H1 (cell line): ENCODE measurements around the gene CERS1. TPM values are rescaled to one million over a fixed set of nuclear protein-coding genes. Genes with fewer than 3 reads are reported as not detected.

Source experiments
- CTCF ChIA-PET: fragments of 300-600 bp; sonication (Branson Sonifier 250); formaldehyde crosslinking; loops from one replicate; lab custom pipeline; 2021; ENCODE audit not compliant: partially characterized antibody; lab: Charles Lee
- POLR2A ChIA-PET: fragments of 300-600 bp; sonication (Branson Sonifier 250); formaldehyde crosslinking; loops from one replicate; lab custom pipeline; 2021; ENCODE audit warnings: inconsistent platforms; ENCODE audit not compliant: partially characterized antibody; lab: Charles Lee
- DNase-seq, 2 experiments: peaks; one replicate each; pipeline versions ENCODE4 v3.0.0 to v3.0.0-alpha.2; 2010 to 2022; ENCODE audit warnings: low spot score in 2 of 2, low read depth in 1 of 2, mixed read lengths in 1 of 2
- FAIRE-seq: peaks from 2 replicates; lab custom pipeline; 2011; peaks lifted over from hg19 to GRCh38; lab: Jason Lieb, UNC
- H2AFZ ChIP-seq: 2 replicates; pipeline ENCODE4 v1.8.1; 2012; ENCODE audit warnings: low read length, inconsistent platforms
- H2AK5ac ChIP-seq: 2 replicates; pipeline ENCODE4 v1.6.1; 2013; ENCODE audit warnings: low read depth, low read length
- H2BK120ac ChIP-seq: replicated peaks from 2 replicates; pipeline ENCODE3; 2013; ENCODE audit warnings: low read depth, low read length, inconsistent platforms
- H2BK12ac ChIP-seq: 2 replicates; pipeline ENCODE4 v1.6.1; 2013; ENCODE audit warnings: low read depth, low read length
- H2BK15ac ChIP-seq: 2 replicates; pipeline ENCODE4 v1.6.1; 2013; ENCODE audit warnings: low read length
- H2BK20ac ChIP-seq: 2 replicates; pipeline ENCODE4 v1.6.1; 2013; ENCODE audit warnings: low read length
- H2BK5ac ChIP-seq: 2 replicates; pipeline ENCODE4 v1.6.1; 2013; ENCODE audit warnings: low read depth, low read length
- H3K14ac ChIP-seq: 2 replicates; pipeline ENCODE4 v1.6.1; 2013; ENCODE audit warnings: inconsistent platforms; ENCODE audit not compliant: insufficient read length
- H3K18ac ChIP-seq: 2 replicates; pipeline ENCODE4 v1.6.1; 2013; ENCODE audit warnings: low read length; ENCODE audit errors: extremely low read depth
- H3K23ac ChIP-seq: 2 replicates; pipeline ENCODE4 v1.6.1; 2013; ENCODE audit warnings: inconsistent platforms; ENCODE audit not compliant: insufficient read length
- H3K23me2 ChIP-seq: 2 replicates; pipeline ENCODE4 v1.6.1; 2013; ENCODE audit warnings: low read depth, low read length
- H3K27ac ChIP-seq: 2 replicates; pipeline ENCODE4 v1.6.1; 2011; ENCODE audit warnings: low read depth, low read length, inconsistent platforms
- H3K27me3 ChIP-seq, 4 experiments: replicated peaks in 1 of 4; 1 replicate in 1 of 4; 2 replicates in 3 of 4; pipeline versions ENCODE4 v1.6.1 to v1.8.1; 2011 to 2013; ENCODE audit warnings: low read length in 3 of 4, mild to moderate bottlenecking in 3 of 4, inconsistent platforms in 2 of 4, mixed read lengths in 2 of 4, moderate library complexity in 1 of 4; ENCODE audit not compliant: control insufficient read depth in 3 of 4, insufficient read depth in 3 of 4; ENCODE audit errors: extremely low read depth in 1 of 4
- H3K36me3 ChIP-seq, 4 experiments: 2 replicates each; pipeline versions ENCODE4 v1.6.1 to v1.8.1; 2011 to 2013; ENCODE audit warnings: mild to moderate bottlenecking in 4 of 4, low read length in 3 of 4, moderate library complexity in 2 of 4, control low read depth in 1 of 4, inconsistent platforms in 1 of 4; ENCODE audit not compliant: insufficient read depth in 4 of 4, control insufficient read depth in 2 of 4
- H3K4ac ChIP-seq: replicated peaks from 2 replicates; pipeline ENCODE3; 2013; ENCODE audit warnings: low read length, low read depth, mixed read lengths, inconsistent platforms; ENCODE audit not compliant: insufficient read length
- H3K4me1 ChIP-seq, 4 experiments: replicated peaks in 1 of 4; 1 replicate in 1 of 4; 2 replicates in 3 of 4; pipeline versions ENCODE4 v1.6.1 to v1.8.1; 2011 to 2013; ENCODE audit warnings: low read length in 3 of 4, inconsistent platforms in 2 of 4, mixed read lengths in 1 of 4; ENCODE audit not compliant: insufficient read depth in 4 of 4, control insufficient read depth in 3 of 4
- H3K4me2 ChIP-seq, 2 experiments: 2 replicates each; pipeline versions ENCODE4 v1.6.1 to v1.8.1; 2011 to 2013; ENCODE audit warnings: low read depth in 2 of 2, low read length in 2 of 2, control low read depth in 1 of 2, inconsistent platforms in 1 of 2, mild to moderate bottlenecking in 1 of 2; ENCODE audit not compliant: insufficient read depth in 1 of 2
- H3K4me3 ChIP-seq, 4 experiments: fragments of 200-600, 300-600 bp in 1 of 4; sonication (generic), shearing (Covaris generic), sonication (Bioruptor Twin) in 1 of 4; 2 replicates each; pipeline versions ENCODE4 v1.5.1 to v1.8.1; 2011 to 2016; ENCODE audit warnings: low read length in 4 of 4, low read depth in 3 of 4, control low read depth in 2 of 4, inconsistent platforms in 2 of 4, mild to moderate bottlenecking in 2 of 4, mixed read lengths in 1 of 4, moderate library complexity in 1 of 4; ENCODE audit not compliant: insufficient read depth in 2 of 4; ENCODE audit errors: extremely low read depth in 1 of 4
- H3K56ac ChIP-seq: replicated peaks from 2 replicates; pipeline ENCODE3; 2013; ENCODE audit warnings: low read depth, mild to moderate bottlenecking, mixed read lengths, low read length, inconsistent platforms; ENCODE audit not compliant: insufficient read length
- H3K79me1 ChIP-seq: 2 replicates; pipeline ENCODE4 v1.6.1; 2013; ENCODE audit warnings: low read depth, low read length, control low read depth
- H3K79me2 ChIP-seq, 2 experiments: 2 replicates each; pipeline versions ENCODE4 v1.6.1 to v1.8.1; 2012 to 2013; ENCODE audit warnings: low read length in 2 of 2, mild to moderate bottlenecking in 2 of 2, inconsistent platforms in 1 of 2; ENCODE audit not compliant: insufficient read depth in 2 of 2, control insufficient read depth in 1 of 2
- H3K9ac ChIP-seq, 4 experiments: replicated peaks in 1 of 4; 1 replicate in 1 of 4; 2 replicates in 3 of 4; pipeline versions ENCODE4 v1.6.1 to v1.8.1; 2011 to 2013; ENCODE audit warnings: low read depth in 3 of 4, low read length in 3 of 4, control low read depth in 2 of 4, mild to moderate bottlenecking in 2 of 4, moderate library complexity in 2 of 4, inconsistent platforms in 1 of 4; ENCODE audit errors: extremely low read depth in 1 of 4
- H3K9me3 ChIP-seq, 2 experiments: 2 replicates each; pipeline versions ENCODE4 v1.6.1 to v1.8.1; 2012 to 2013; ENCODE audit warnings: mild to moderate bottlenecking in 2 of 2, moderate library complexity in 2 of 2, control low read depth in 1 of 2, inconsistent platforms in 1 of 2, low read depth in 1 of 2, low read length in 1 of 2, mixed read lengths in 1 of 2; ENCODE audit not compliant: insufficient read depth in 2 of 2
- H4K20me1 ChIP-seq, 2 experiments: replicated peaks in 1 of 2; 2 replicates each; pipeline versions ENCODE3 to v1.8.1; 2011 to 2013; ENCODE audit warnings: inconsistent platforms in 2 of 2, low read length in 2 of 2, mild to moderate bottlenecking in 1 of 2; ENCODE audit not compliant: insufficient read depth in 2 of 2, control insufficient read depth in 1 of 2
- H4K5ac ChIP-seq: 2 replicates; pipeline ENCODE4 v1.6.1; 2013; ENCODE audit warnings: low read length, low read depth, mixed read lengths, inconsistent platforms; ENCODE audit not compliant: insufficient read length
- H4K8ac ChIP-seq: 2 replicates; pipeline ENCODE4 v1.8.0; 2013; ENCODE audit warnings: mild to moderate bottlenecking, moderate library complexity, low read length, inconsistent platforms; ENCODE audit not compliant: insufficient read depth; ENCODE audit errors: extremely low read depth
- H4K91ac ChIP-seq: replicated peaks from 2 replicates; pipeline ENCODE3; 2013; ENCODE audit warnings: low read length, mixed read lengths, inconsistent platforms; ENCODE audit not compliant: insufficient read length
- ASH2L ChIP-seq: fragments of 200-600, 300-600 bp; sonication (generic); IDR thresholded peaks from one replicate; pipeline ENCODE4 v1.7.1; 2017; ENCODE audit warnings: low read length
- BACH1 ChIP-seq: IDR thresholded peaks from 2 replicates; pipeline ENCODE4 v1.6.1; 2012; ENCODE audit warnings: low read length, improper control_type of control experiment
- EGR1 ChIP-seq: IDR thresholded peaks from 2 replicates; pipeline ENCODE4 v1.6.1; 2011; ENCODE audit warnings: low read depth, low read length, borderline replicate concordance
- FOSL1 ChIP-seq: IDR thresholded peaks from 2 replicates; pipeline ENCODE4 v1.6.1; 2011; ENCODE audit warnings: mild to moderate bottlenecking, low read depth, low read length, moderate library complexity; ENCODE audit not compliant: insufficient read depth
- GABPA ChIP-seq: IDR thresholded peaks from 2 replicates; pipeline ENCODE4 v1.6.1; 2011; ENCODE audit warnings: mild to moderate bottlenecking, low read length, moderate library complexity, borderline replicate concordance; ENCODE audit not compliant: insufficient read depth
- GTF2F1 ChIP-seq: IDR thresholded peaks from 2 replicates; pipeline ENCODE4 v1.6.1; 2012; ENCODE audit warnings: low read depth, low read length, improper control_type of control experiment, borderline replicate concordance
- KDM5A ChIP-seq: fragments of 200-600 bp; IDR thresholded peaks from 2 replicates; pipeline ENCODE4 v1.7.1; 2012; ENCODE audit warnings: mild to moderate bottlenecking, low read length, inconsistent platforms, mixed read lengths
- MAX ChIP-seq: IDR thresholded peaks from 2 replicates; pipeline ENCODE4 v1.6.1; 2012; ENCODE audit warnings: inconsistent platforms
- POLR2A ChIP-seq, 2 experiments: IDR thresholded peaks; 1 replicate in 1 of 2; 2 replicates in 1 of 2; pipeline ENCODE4 v1.6.1; 2011; ENCODE audit warnings: low read depth in 2 of 2, low read length in 2 of 2, mild to moderate bottlenecking in 2 of 2; ENCODE audit errors: control extremely low read depth in 1 of 2
- SP2 ChIP-seq: IDR thresholded peaks from 2 replicates; pipeline ENCODE4 v1.6.1; 2012; ENCODE audit warnings: mild to moderate bottlenecking, low read length, inconsistent platforms
- SUZ12 ChIP-seq: fragments of 200-600 bp; sonication (generic); IDR thresholded peaks from 2 replicates; pipeline ENCODE4 v1.6.1; 2012; ENCODE audit warnings: mild to moderate bottlenecking, inconsistent platforms, low read length, moderate library complexity, mixed read lengths
- TAF1 ChIP-seq: IDR thresholded peaks from 2 replicates; pipeline ENCODE4 v1.6.1; 2011; ENCODE audit warnings: mild to moderate bottlenecking, low read depth, low read length
- TBP ChIP-seq: IDR thresholded peaks from 2 replicates; pipeline ENCODE4 v1.6.1; 2011; ENCODE audit warnings: low read depth, low read length, improper control_type of control experiment
- WGBS, 2 experiments: shearing (Covaris generic) in 1 of 2; methylation state at CpG; one replicate each; pipeline versions ENCODE4 v1.1.6 to v1.1.7; 2013 to 2015; ENCODE audit warnings: low lambda C conversion rate in 2 of 2, mixed read lengths in 2 of 2, inconsistent platforms in 1 of 2, low coverage in 1 of 2, missing lambda C conversion rate in 1 of 2; ENCODE audit not compliant: insufficient replicate concordance in 2 of 2, insufficient coverage in 1 of 2, insufficient read length in 1 of 2; ENCODE audit errors: extremely low coverage in 1 of 2, missing lambda C conversion rate in 1 of 2; 5-methylcytosine and 5-hydroxymethylcytosine counted together
- polyA plus RNA-seq, 7 experiments: library from polyadenylated mRNA; depleted of rRNA in 3 of 7; stranded (reverse) in 5 of 7; unstranded in 2 of 7; fragments of >200 nt in 5 of 7; fragments of 200-250 nt in 2 of 7; gene quantifications; 1 replicate in 5 of 7; 2 replicates in 1 of 7; 4 replicates in 1 of 7; pipeline versions ENCODE4 v1.2.1 to v1.2.3, GENCODE V29; 2011 to 2013; ENCODE audit warnings: missing spikeins in 2 of 7, mixed read lengths in 2 of 7
- total RNA-seq: library from RNA; stranded (reverse); fragmentation: NEBNext Ultra II Directional; extraction: Animal tissue kit (Norgen Biotek cat#: 25700); gene quantifications from 2 replicates; pipeline ENCODE4 v1.2.1, GENCODE V29; 2021

The CERS1 gene
- total and polyA plus RNA-seq, 2 of the 8 experiments (the other 6 are each of a cell fraction or from before 2014, with no cell fraction given), result 18.6 to 51.0 TPM

GRCh38 chr19:18865106-18865972 is 30.6 kb downstream of the CERS1 start:
- Histone ChIP-seq H3K4me3 (no peak overlapping the region), H3K56ac (no peak overlapping the region), H3K4ac (no peak overlapping the region), H3K4me1 (peaks cover 0 to 8% (median under 1%) of the 10 kb centered on the region in 4 experiments; a peak in 3 of 7 replicates), H3K79me2 (no peaks in the 10 kb centered on the region), H2AK5ac (no peak overlapping the region), H3K9ac (no peak overlapping the region), H3K9me3 (no peaks in the 10 kb centered on the region), H2BK5ac (no peak overlapping the region), H3K79me1 (no peaks in the 10 kb centered on the region; the same call in 1 of the 2 replicates), H3K23ac (no peak overlapping the region), H2AFZ (no peak overlapping the region), H3K36me3 (peaks cover 26 to 54% (median 41%) of the 10 kb centered on the region in 4 experiments), H2BK20ac (no peak overlapping the region), H4K20me1 (peaks cover 5 to 24% of the 10 kb centered on the region in 2 experiments), H2BK12ac (no peak overlapping the region), H3K14ac (no peak overlapping the region), H2BK15ac (no peak overlapping the region), H2BK120ac (no peak overlapping the region), H4K91ac (no peak overlapping the region), H3K4me2 (no peak overlapping the region), H3K27ac (no peak overlapping the region), H3K27me3 (no peaks in the 10 kb centered on the region), H4K8ac (no peak overlapping the region), H4K5ac (no peak overlapping the region), H3K23me2 (no peaks in the 10 kb centered on the region; the same call in 1 of the 2 replicates), H3K18ac (no peak overlapping the region)
- FAIRE-seq, result no peak
- ChIA-PET POLR2A (interaction anchor here (0.8 to 1.2 kb wide), 3 partner anchors 9 to 21 kb away, joined by 3 to 4 read pairs (median 4); no protein-coding TSS in a partner anchor), CTCF (interaction anchor here (0.7 to 15.1 kb wide), 18 partner anchors 9 to 280 kb away, joined by 3 to 247 read pairs (median 4); partner anchors contain the start of gene CERS1)
- 92% methylated on average over 25 of the region's 27 CpGs; no CpG with 5 or more reads in 1 of the 2 experiments for WGBS, 2 experiments
- DNase-seq, result no peak
- TF ChIP-seq FOSL1 (no peak), EGR1 (no peak), SP2 (no peak), MAX (no peak), GTF2F1 (no peak), TBP (no peak), SUZ12 (no peak), POLR2A (IDR thresholded peaks at IDR 0.05; ENCODE audit: control extremely low read depth in 1 of 2, low read depth in 2 of 2, low read length in 2 of 2) (no peak), GABPA (no peak), ASH2L (no peak), BACH1 (no peak), KDM5A (no peak), TAF1 (no peak)
